ENCODE data around the gene CACNB2. TPM values are rescaled to one million over a fixed set of nuclear protein-coding genes. Genes with fewer than 3 reads are reported as not detected.

The CACNB2 gene
- total RNA-seq, 1 donor from 2014 or later: 0.43 TPM

- H3K27ac Mint-ChIP-seq (ENCODE audit: unreplicated experiment): no peak overlapping the region
- no peaks in the 10 kb centered on the region for H3K4me1 Mint-ChIP-seq (ENCODE audit: unreplicated experiment)
Measured at GRCh38 chr10:18213271-18213670, 73.0 kb downstream of the CACNB2 start.

DNA sequence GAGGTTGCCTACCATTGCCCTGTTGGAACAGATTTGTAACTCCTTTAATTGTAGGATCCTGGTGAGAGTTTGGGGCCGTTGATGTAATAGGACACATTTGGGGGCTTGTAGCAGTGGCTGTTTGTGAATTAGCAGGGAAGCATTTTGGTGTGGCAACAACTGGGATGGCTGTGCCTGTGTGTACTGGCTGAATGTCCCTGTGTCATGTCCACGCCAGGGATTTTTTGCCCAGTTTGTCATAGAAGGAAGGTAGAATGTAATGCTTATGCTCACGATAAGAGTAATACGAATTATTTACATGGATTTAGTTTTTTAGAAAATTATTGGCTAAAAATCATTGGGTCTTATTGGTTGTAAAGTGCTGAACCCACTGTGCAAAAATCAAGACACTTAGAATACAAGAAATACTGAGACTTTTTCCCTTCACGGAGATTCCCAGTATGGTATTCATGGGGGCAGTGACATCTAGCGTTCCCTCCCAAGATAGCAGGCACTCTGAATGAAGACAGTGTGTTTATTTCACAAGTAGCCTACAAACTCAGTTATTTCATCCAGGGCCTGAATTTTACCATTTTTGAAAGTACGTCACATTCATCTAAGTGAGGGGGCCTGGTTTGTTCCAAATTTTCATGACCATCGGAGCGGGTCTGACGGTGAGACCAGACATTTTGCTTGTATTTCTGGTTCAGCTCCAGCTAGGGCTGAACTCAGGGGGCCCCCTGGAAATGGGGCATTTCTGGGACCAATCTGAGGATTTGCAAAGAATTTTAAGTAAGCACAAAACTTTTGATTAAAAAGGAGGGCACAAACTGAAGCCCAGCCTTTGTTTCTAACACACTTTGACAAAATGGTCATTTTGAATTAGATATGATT lies 74.7 kb downstream of the CACNB2 start:
- Mint-ChIP-seq H3K9me3 (ENCODE audit: unreplicated experiment) (no peaks in the 10 kb centered on the region), H3K4me1 (ENCODE audit: unreplicated experiment) (no peaks in the 10 kb centered on the region), H3K4me3 (ENCODE audit: unreplicated experiment) (no peak overlapping the region), H3K27ac (ENCODE audit: unreplicated experiment) (no peak overlapping the region), H3K27me3 (ENCODE audit: unreplicated experiment) (peaks cover 20% of the 10 kb centered on the region), H3K36me3 (ENCODE audit: unreplicated experiment) (no peaks in the 10 kb centered on the region)
- TF ChIP-seq CTCF (IDR thresholded peaks at IDR 0.05): peak; percentile 88
- no peak for DNase-seq (ENCODE audit: extremely low spot score, unreplicated experiment)

More at GRCh38 chr10:18213271-18213670, 73.0 kb downstream of the CACNB2 start:
- Mint-ChIP-seq H3K27me3 (ENCODE audit: unreplicated experiment) (peaks cover 24% of the 10 kb centered on the region), H3K36me3 (ENCODE audit: unreplicated experiment) (no peaks in the 10 kb centered on the region), H3K4me3 (ENCODE audit: unreplicated experiment) (no peak overlapping the region), H3K9me3 (ENCODE audit: unreplicated experiment) (no peaks in the 10 kb centered on the region)
- DNase-seq (ENCODE audit: extremely low spot score, unreplicated experiment): no peak
- no peak for TF ChIP-seq CTCF (IDR thresholded peaks at IDR 0.05)

GRCh38 chr10:18216482-18216881 lies 76.3 kb downstream of the CACNB2 start:
- H3K27ac Mint-ChIP-seq (ENCODE audit: unreplicated experiment): no peak overlapping the region
- no peak for DNase-seq (ENCODE audit: extremely low spot score, unreplicated experiment)
- H3K9me3 Mint-ChIP-seq (ENCODE audit: unreplicated experiment): no peaks in the 10 kb centered on the region
- no peaks in the 10 kb centered on the region for H3K4me1 Mint-ChIP-seq (ENCODE audit: unreplicated experiment)
- no peaks in the 10 kb centered on the region for H3K36me3 Mint-ChIP-seq (ENCODE audit: unreplicated experiment)
- no peak overlapping the region for H3K4me3 Mint-ChIP-seq (ENCODE audit: unreplicated experiment)
- peak; percentile 63 for TF ChIP-seq CTCF (IDR thresholded peaks at IDR 0.05)
- peaks cover 17% of the 10 kb centered on the region for H3K27me3 Mint-ChIP-seq (ENCODE audit: unreplicated experiment)

DNA sequence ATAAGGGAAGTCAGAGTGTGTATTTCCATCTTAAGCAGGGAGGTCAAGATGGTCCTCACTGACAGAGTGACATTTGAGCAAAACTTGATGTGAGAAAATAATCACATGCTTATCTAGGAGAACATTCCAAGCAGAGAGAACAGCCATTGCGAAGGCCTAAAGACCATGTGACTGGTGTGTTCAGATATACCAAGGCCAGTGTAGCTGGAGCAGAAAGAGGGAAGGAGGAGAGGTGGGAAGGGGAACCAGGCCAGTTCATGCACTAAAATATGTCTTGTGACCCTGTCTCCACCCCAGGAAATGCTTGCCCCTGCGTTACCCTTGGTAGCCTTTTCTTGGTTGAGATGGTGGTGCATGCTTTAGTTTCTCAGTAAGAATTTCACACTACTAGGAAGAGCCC lies 77.4 kb downstream of the CACNB2 start:
- no peak for DNase-seq (ENCODE audit: extremely low spot score, unreplicated experiment)

More for the DNA sequence above, 77.4 kb downstream of the CACNB2 start:
- TF ChIP-seq CTCF (IDR thresholded peaks at IDR 0.05): no peak
- Mint-ChIP-seq H3K9me3 (ENCODE audit: unreplicated experiment) (no peaks in the 10 kb centered on the region), H3K4me1 (ENCODE audit: unreplicated experiment) (no peaks in the 10 kb centered on the region), H3K27me3 (ENCODE audit: unreplicated experiment) (peaks cover 12% of the 10 kb centered on the region), H3K36me3 (ENCODE audit: unreplicated experiment) (no peaks in the 10 kb centered on the region), H3K4me3 (ENCODE audit: unreplicated experiment) (no peak overlapping the region), H3K27ac (ENCODE audit: unreplicated experiment) (no peak overlapping the region)
